Measurements from ENCODE around the gene EGFL6.

- TF ChIP-seq CTCF (conservative IDR thresholded peaks at IDR 0.05; ENCODE audit: low read length): no peak
- no peak for TF ChIP-seq EZH2phosphoT487 (IDR thresholded peaks at IDR 0.05; ENCODE audit: borderline replicate concordance)
These were observed 78.4 kb downstream of the EGFL6 start for GRCh38 chrX:13647709-13648212.

All from Loucy (cell line).